HAP-1 (cell line): ENCODE measurements around the gene LRRC8D.
A peak's percentile ranks its signal among the peaks of the same experiment; 100 is the strongest.

Experiments used
- DNase-seq, 2 experiments: peaks; one replicate each; pipeline ENCODE4 v3.0.0-alpha.2; 2016 to 2020; ENCODE audit warnings: low spot score in 2 of 2
- H3K27me3 ChIP-seq: fragments of 250-450 bp; sonication (Bioruptor Pico); 2 replicates; pipeline ENCODE4 v1.5.1; 2020; ENCODE audit warnings: low read depth, mild to moderate bottlenecking, moderate library complexity
- H3K36me3 ChIP-seq: fragments of 250-450 bp; sonication (Bioruptor Pico); replicated peaks from 2 replicates; pipeline ENCODE4 v1.5.1; 2020; ENCODE audit warnings: mild to moderate bottlenecking
- H3K4me1 ChIP-seq: fragments of 250-450 bp; sonication (Bioruptor Pico); 2 replicates; pipeline ENCODE4 v1.5.1; 2020; ENCODE audit warnings: mild to moderate bottlenecking
- H3K4me3 ChIP-seq: fragments of 250-450 bp; sonication (Bioruptor Pico); 2 replicates; pipeline ENCODE4 v1.5.1; 2020; ENCODE audit warnings: mild to moderate bottlenecking, moderate library complexity
- H3K9me3 ChIP-seq: fragments of 250-450 bp; sonication (Bioruptor Pico); 2 replicates; pipeline ENCODE4 v1.5.1; 2020; ENCODE audit warnings: mild to moderate bottlenecking, moderate library complexity
- in situ Hi-C: fragments of 300-500 bp; cut with MboI; formaldehyde crosslinking; loops from 3 replicates; pipeline ENCODE4 v1.14.3; 2020; ENCODE audit warnings: low sequenced_read_pairs, inconsistent platforms, mixed read lengths

LRRC8D gene

GRCh38 chr1:89936694-89937093 lies 115.9 kb downstream of the LRRC8D start:
- Histone ChIP-seq H3K4me3 (no peak overlapping the region), H3K4me1 (peaks cover 41% of the 10 kb centered on the region), H3K27me3 (no peaks in the 10 kb centered on the region), H3K36me3 (peaks cover 25% of the 10 kb centered on the region), H3K9me3 (no peaks in the 10 kb centered on the region)
- in situ Hi-C loops = no loop called here
- no peak for DNase-seq

- H3K27me3 ChIP-seq = no peaks in the 10 kb centered on the region
- DNase-seq = no peak
- in situ Hi-C loops = no loop called here
- no peaks in the 10 kb centered on the region for H3K9me3 ChIP-seq
- peaks cover 54% of the 10 kb centered on the region for H3K4me1 ChIP-seq
- no peak overlapping the region for H3K4me3 ChIP-seq
- peaks cover 13% of the 10 kb centered on the region for H3K36me3 ChIP-seq
These were observed 117.6 kb downstream of the LRRC8D start for GRCh38 chr1:89938171-89939055.

GRCh38 chr1:89939059-89939570 lies 118.3 kb downstream of the LRRC8D start:
- Histone ChIP-seq H3K4me1 (peaks cover 59% of the 10 kb centered on the region), H3K9me3 (no peaks in the 10 kb centered on the region), H3K4me3 (no peak overlapping the region), H3K36me3 (peaks cover 6% of the 10 kb centered on the region), H3K27me3 (no peaks in the 10 kb centered on the region)
- in situ Hi-C loops = no loop called here
- peak; percentile 75 to 95 for DNase-seq

GRCh38 chr1:89939693-89940438 lies 119.0 kb downstream of the LRRC8D start:
- no peaks in the 10 kb centered on the region for H3K9me3 ChIP-seq
- H3K4me1 ChIP-seq = peaks cover 62% of the 10 kb centered on the region
- peak; percentile 66 to 68 for DNase-seq
- peaks cover 3% of the 10 kb centered on the region for H3K36me3 ChIP-seq
- H3K27me3 ChIP-seq = no peaks in the 10 kb centered on the region
- H3K4me3 ChIP-seq = no peak overlapping the region
- in situ Hi-C loops = loop anchor here (10.0 kb wide), 1 partner anchor 75 kb away; no protein-coding TSS in a partner anchor

- Histone ChIP-seq H3K4me3 (no peak overlapping the region), H3K9me3 (no peaks in the 10 kb centered on the region; the same call in 1 of the 2 replicates), H3K36me3 (no peaks in the 10 kb centered on the region; the same call in 1 of the 2 replicates), H3K27me3 (no peaks in the 10 kb centered on the region), H3K4me1 (peaks cover 58% of the 10 kb centered on the region)
- in situ Hi-C loops = loop anchor here (10.0 kb wide), 1 partner anchor 76 kb away; no protein-coding TSS in a partner anchor
- peak in 1 of 2 experiments; percentile 43 for DNase-seq
These were observed 120.4 kb downstream of the LRRC8D start for GRCh38 chr1:89941110-89941766.

- Histone ChIP-seq H3K36me3 (no peaks in the 10 kb centered on the region), H3K27me3 (no peaks in the 10 kb centered on the region), H3K4me3 (no peak overlapping the region), H3K9me3 (no peaks in the 10 kb centered on the region; the same call in 1 of the 2 replicates), H3K4me1 (peaks cover 58% of the 10 kb centered on the region)
- in situ Hi-C loops = loop anchor here (10.0 kb wide), 1 partner anchor 77 kb away; no protein-coding TSS in a partner anchor
- DNase-seq = no peak
These were observed 121.2 kb downstream of the LRRC8D start for GRCh38 chr1:89942014-89942413.

GRCh38 chr1:89942825-89943658 lies 122.2 kb downstream of the LRRC8D start:
- peaks cover 53% of the 10 kb centered on the region for H3K4me1 ChIP-seq
- in situ Hi-C loops = loop anchor here (10.0 kb wide), 1 partner anchor 78 kb away; no protein-coding TSS in a partner anchor
- H3K27me3 ChIP-seq = no peaks in the 10 kb centered on the region
- H3K9me3 ChIP-seq = no peaks in the 10 kb centered on the region; the same call in 1 of the 2 replicates
- H3K4me3 ChIP-seq = no peak overlapping the region
- H3K36me3 ChIP-seq = no peaks in the 10 kb centered on the region
- DNase-seq = no peak

GRCh38 chr1:89943846-89944781 lies 123.3 kb downstream of the LRRC8D start:
- peaks cover 45% of the 10 kb centered on the region for H3K4me1 ChIP-seq
- in situ Hi-C loops = loop anchor here (10.0 kb wide), 1 partner anchor 79 kb away; no protein-coding TSS in a partner anchor

GRCh38 chr1:89945852-89946476 lies 125.1 kb downstream of the LRRC8D start:
- DNase-seq = no peak
- in situ Hi-C loops = loop anchor here (10.0 kb wide), 1 partner anchor 81 kb away; no protein-coding TSS in a partner anchor

More at GRCh38 chr1:89943846-89944781, 123.3 kb downstream of the LRRC8D start:
- Histone ChIP-seq H3K36me3 (no peaks in the 10 kb centered on the region), H3K9me3 (no peaks in the 10 kb centered on the region; the same call in 1 of the 2 replicates), H3K4me3 (no peak overlapping the region), H3K27me3 (no peaks in the 10 kb centered on the region)
- peak in 1 of 2 experiments; percentile 96 for DNase-seq

GRCh38 chr1:89946532-89946931 lies 125.7 kb downstream of the LRRC8D start:
- Histone ChIP-seq H3K4me3 (no peak overlapping the region), H3K36me3 (no peaks in the 10 kb centered on the region), H3K27me3 (no peaks in the 10 kb centered on the region), H3K9me3 (no peaks in the 10 kb centered on the region; the same call in 1 of the 2 replicates), H3K4me1 (peaks cover 44% of the 10 kb centered on the region)
- DNase-seq = no peak
- in situ Hi-C loops = loop anchor here (10.0 kb wide), 1 partner anchor 82 kb away; no protein-coding TSS in a partner anchor

More at GRCh38 chr1:89945852-89946476, 125.1 kb downstream of the LRRC8D start:
- no peak overlapping the region for H3K4me3 ChIP-seq
- H3K4me1 ChIP-seq = peaks cover 39% of the 10 kb centered on the region
- H3K27me3 ChIP-seq = no peaks in the 10 kb centered on the region
- no peaks in the 10 kb centered on the region; the same call in 1 of the 2 replicates for H3K9me3 ChIP-seq
- no peaks in the 10 kb centered on the region for H3K36me3 ChIP-seq

GRCh38 chr1:89948722-89949345 lies 128.0 kb downstream of the LRRC8D start:
- H3K9me3 ChIP-seq = no peaks in the 10 kb centered on the region; the same call in 1 of the 2 replicates
- no peaks in the 10 kb centered on the region for H3K36me3 ChIP-seq
- H3K4me1 ChIP-seq = peaks cover 47% of the 10 kb centered on the region
- in situ Hi-C loops = loop anchor here (10.0 kb wide), 1 partner anchor 84 kb away; no protein-coding TSS in a partner anchor
- no peak overlapping the region for H3K4me3 ChIP-seq
- no peak for DNase-seq
- no peaks in the 10 kb centered on the region for H3K27me3 ChIP-seq
